Measurements from ENCODE around the gene NSD2.

DNA sequence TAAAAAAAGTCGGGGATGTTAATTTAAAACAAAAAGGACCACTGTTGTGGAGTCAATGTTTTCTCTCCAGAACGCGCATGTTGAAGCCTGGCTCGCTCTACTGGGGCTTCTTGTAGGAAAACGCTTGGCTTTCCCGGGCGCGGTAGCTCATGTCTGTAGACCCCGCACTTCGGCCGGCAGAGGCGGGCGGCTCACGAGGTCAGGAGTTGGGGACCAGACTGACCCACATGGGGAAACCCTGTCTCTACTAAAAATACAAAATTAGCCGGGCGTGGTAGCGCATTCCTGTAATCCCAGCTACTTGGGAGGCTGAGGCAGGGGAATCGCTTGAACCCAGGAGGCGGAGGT is 122.0 kb downstream of the NSD2 start:
- TF ChIP-seq FOXK2 (IDR thresholded peaks at IDR 0.05) (no peak), FOXM1 (IDR thresholded peaks at IDR 0.05; ENCODE audit: borderline replicate concordance) (no peak), BHLHE40 (IDR thresholded peaks at IDR 0.05; ENCODE audit: borderline replicate concordance) (no peak), SUZ12 (IDR thresholded peaks at IDR 0.05) (no peak), NFRKB (IDR thresholded peaks at IDR 0.05) (no peak)
